HepG2 (cell line): Measurements from ENCODE around the gene TENT4B. TPM values are rescaled to one million over a fixed set of nuclear protein-coding genes. Genes with fewer than 3 reads are reported as not detected.

ENCODE experiments used
- ATAC-seq: fragments of 200-7000 bp; cut with Tn5 transposase; 3 replicates; pipeline ENCODE4 v1.9.1; 2020; ENCODE audit warnings: mild to moderate bottlenecking, moderate library complexity
- BruUV-seq: library from RNA; stranded (reverse); fragments of 400-500 nt; replicated peaks from 2 replicates; lab custom pipeline; 2021; lab: Mats Ljungman, UMichigan
- CTCF ChIA-PET: fragments of 300-600 bp; formaldehyde crosslinking; extraction: SDS; loops from one replicate; lab custom pipeline; 2021; ENCODE audit warnings: low total read pairs, inconsistent platforms, low intra/inter-chr PET ratio; lab: Yijun Ruan, JAX
- POLR2A ChIA-PET: fragments of 350-600 bp; sonication (Branson Sonifier 250); formaldehyde crosslinking; loops from one replicate; lab custom pipeline; 2020; ENCODE audit warnings: antibody characterized with exemption, inconsistent platforms; lab: Yijun Ruan, JAX
- DNase-seq: peaks from one replicate; pipeline ENCODE4 v3.0.0-alpha.2; 2015; ENCODE audit warnings: low spot score
- FAIRE-seq: peaks from 3 replicates; lab custom pipeline; 2011; peaks lifted over from hg19 to GRCh38; lab: Jason Lieb, UNC
- H2AFZ ChIP-seq: one replicate; pipeline ENCODE4 v1.6.1; 2011; ENCODE audit warnings: low read length, inconsistent platforms
- H3K27ac ChIP-seq: fragments of 300-600 bp; 3 replicates; pipeline ENCODE4 v1.8.0; 2011; ENCODE audit warnings: mixed run types, mild to moderate bottlenecking, mixed read lengths, low read length, inconsistent platforms; ENCODE audit not compliant: insufficient read depth; ENCODE audit errors: extremely low read length
- H3K27me3 ChIP-seq, 2 experiments: fragments of 200-600 bp in 1 of 2; 2 replicates in 1 of 2; 3 replicates in 1 of 2; pipeline versions ENCODE4 v1.6.0 to v1.8.0; 2011; ENCODE audit warnings: low read length in 2 of 2, mild to moderate bottlenecking in 2 of 2, moderate library complexity in 2 of 2, inconsistent platforms in 1 of 2; ENCODE audit not compliant: insufficient read depth in 2 of 2, control insufficient read depth in 1 of 2
- H3K36me3 ChIP-seq, 2 experiments: fragments of 200-600 bp in 1 of 2; replicated peaks in 1 of 2; 2 replicates in 1 of 2; 3 replicates in 1 of 2; pipeline versions ENCODE4 v1.5.1 to v1.8.0; 2011; ENCODE audit warnings: low read length in 2 of 2, inconsistent platforms in 1 of 2; ENCODE audit not compliant: insufficient read depth in 2 of 2, control insufficient read depth in 1 of 2
- H3K4me1 ChIP-seq: 2 replicates; pipeline ENCODE4 v1.5.1; 2012; ENCODE audit warnings: low read length, inconsistent platforms; ENCODE audit not compliant: insufficient read depth
- H3K4me2 ChIP-seq: 2 replicates; pipeline ENCODE4 v1.6.0; 2011; ENCODE audit warnings: low read depth, low read length, inconsistent platforms
- H3K4me3 ChIP-seq, 3 experiments: fragments of 200-600 bp in 1 of 3; sonication (generic), shearing (Covaris generic) in 1 of 3; replicated peaks in 1 of 3; 2 replicates each; pipeline ENCODE4 v1.5.1; 2011 to 2016; ENCODE audit warnings: low read length in 3 of 3, inconsistent platforms in 2 of 3, low read depth in 2 of 3, mild to moderate bottlenecking in 2 of 3, control low read depth in 1 of 3, mixed read lengths in 1 of 3; ENCODE audit not compliant: insufficient read depth in 1 of 3
- H3K79me2 ChIP-seq: one replicate; pipeline ENCODE4 v1.6.1; 2011; ENCODE audit warnings: low read length, inconsistent platforms; ENCODE audit not compliant: insufficient read depth
- H3K9ac ChIP-seq: 2 replicates; pipeline ENCODE4 v1.6.0; 2011; ENCODE audit warnings: mild to moderate bottlenecking, low read depth, low read length, inconsistent platforms; ENCODE audit not compliant: insufficient read depth
- H3K9me3 ChIP-seq: 2 replicates; pipeline ENCODE4 v1.5.1; 2012; ENCODE audit warnings: mild to moderate bottlenecking, low read length
- H4K20me1 ChIP-seq: 2 replicates; pipeline ENCODE4 v1.6.0; 2011; ENCODE audit warnings: inconsistent platforms, mild to moderate bottlenecking, low read length, moderate library complexity; ENCODE audit not compliant: insufficient read depth
- BRCA1 ChIP-seq: sonication (generic); formaldehyde crosslinking; IDR thresholded peaks from 2 replicates; pipeline ENCODE4 v1.4.0; 2020; ENCODE audit warnings: missing genetic modification reagents
- HNRNPLL ChIP-seq: fragments of 200-400 bp; formaldehyde crosslinking; IDR thresholded peaks from 2 replicates; pipeline ENCODE4 v1.6.1; 2017; ENCODE audit warnings: mild to moderate bottlenecking, low read depth, low read length; ENCODE audit not compliant: poor library complexity, severe bottlenecking
- MLXIP ChIP-seq: sonication (generic); formaldehyde crosslinking; IDR thresholded peaks from 2 replicates; pipeline ENCODE4 v1.9.0; 2021; ENCODE audit warnings: missing genetic modification reagents, borderline replicate concordance
- NBN ChIP-seq: fragments of 450-650 bp; conservative IDR thresholded peaks from 2 replicates; pipeline ENCODE4 v1.6.1; 2017
- NFYB ChIP-seq: sonication (generic); formaldehyde crosslinking; IDR thresholded peaks from 2 replicates; pipeline ENCODE4 v1.4.0; 2020; ENCODE audit warnings: missing genetic modification reagents
- PRMT3 ChIP-seq: sonication (generic); formaldehyde crosslinking; IDR thresholded peaks from 2 replicates; pipeline ENCODE4 v1.8.1; 2022; ENCODE audit warnings: low read depth, mild to moderate bottlenecking, moderate library complexity, missing genetic modification reagents, borderline replicate concordance
- RBAK ChIP-seq: sonication (generic); formaldehyde crosslinking; IDR thresholded peaks from 2 replicates; pipeline ENCODE4 v1.5.1; 2020; ENCODE audit warnings: mild to moderate bottlenecking, missing genetic modification reagents
- SP140L ChIP-seq: sonication (generic); formaldehyde crosslinking; IDR thresholded peaks from 2 replicates; pipeline ENCODE4 v1.4.0; 2020; ENCODE audit warnings: missing genetic modification reagents, borderline replicate concordance
- ZBTB7A ChIP-seq: sonication (generic); formaldehyde crosslinking; IDR thresholded peaks from 2 replicates; pipeline ENCODE4 v1.8.0; 2022; ENCODE audit warnings: mild to moderate bottlenecking, missing genetic modification reagents
- ZNF446 ChIP-seq: sonication (generic); formaldehyde crosslinking; IDR thresholded peaks from 2 replicates; pipeline ENCODE4 v1.5.0; 2020; ENCODE audit warnings: mild to moderate bottlenecking, missing genetic modification reagents
- ZNF609 ChIP-seq: sonication (generic); formaldehyde crosslinking; IDR thresholded peaks from 2 replicates; pipeline ENCODE4 v1.4.0; 2020; ENCODE audit warnings: mild to moderate bottlenecking, missing genetic modification reagents, borderline replicate concordance
- ZNF737 ChIP-seq: sonication (generic); formaldehyde crosslinking; IDR thresholded peaks from 2 replicates; pipeline ENCODE4 v1.5.0; 2020; ENCODE audit warnings: missing genetic modification reagents, mild to moderate bottlenecking, borderline replicate concordance
- WGBS: methylation state at CpG from one replicate; pipeline ENCODE4 v1.1.6; 2017; ENCODE audit warnings: low lambda C conversion rate; 5-methylcytosine and 5-hydroxymethylcytosine counted together
- in situ Hi-C: cut with HindIII; loops from 2 replicates; pipeline ENCODE4 v1.10.0; 2017; ENCODE audit warnings: low pct_unique_long_range_greater_than_20kb; ENCODE audit not compliant: extremely low pct_ligation_motif_present
- intact Hi-C: fragments of 100-400 bp; cut with micrococcal nuclease; formaldehyde crosslinking; loops from one replicate; pipeline ENCODE4 v1.10.0; 2022; ENCODE audit not compliant: unreplicated experiment
- polyA plus RNA-seq, 8 experiments: library from polyadenylated mRNA; depleted of rRNA in 3 of 8; stranded (reverse) in 7 of 8; unstranded in 1 of 8; fragments of >200 nt; fragmentation: Illumina TruSeq in 4 of 8; extraction: Trizol in 4 of 8; gene quantifications; 2 replicates each; pipeline versions ENCODE4 v1.2.1 to v1.2.3, GENCODE V29; 2011 to 2016; ENCODE audit warnings: low read depth in 4 of 8, missing spikeins in 1 of 8, mixed read lengths in 1 of 8; ENCODE audit not compliant: insufficient read depth in 1 of 8
- total RNA-seq, 5 experiments: library from RNA; depleted of rRNA; stranded (reverse); fragments of >200 nt; fragmentation: Illumina TruSeq; extraction: Trizol; gene quantifications; 2 replicates each; pipeline ENCODE4 v1.2.3, GENCODE V29; 2016; ENCODE audit warnings: low read depth in 1 of 5
- TF ChIP-seq, protein P1 (sequence below): sonication (generic); formaldehyde crosslinking; IDR thresholded peaks from 2 replicates; pipeline ENCODE4 v1.8.0; 2022; ENCODE audit warnings: missing genetic modification reagents, mild to moderate bottlenecking, borderline replicate concordance

Gene TENT4B
- total and polyA plus RNA-seq, 2 of the 13 experiments (the other 11 are each of a cell fraction or from before 2014, with no cell fraction given): 15.0 to 32.8 TPM

GRCh38 chr16:50123417-50123816, 29.7 kb upstream of the TENT4B start (continued):
- TF ChIP-seq, protein P1, sequence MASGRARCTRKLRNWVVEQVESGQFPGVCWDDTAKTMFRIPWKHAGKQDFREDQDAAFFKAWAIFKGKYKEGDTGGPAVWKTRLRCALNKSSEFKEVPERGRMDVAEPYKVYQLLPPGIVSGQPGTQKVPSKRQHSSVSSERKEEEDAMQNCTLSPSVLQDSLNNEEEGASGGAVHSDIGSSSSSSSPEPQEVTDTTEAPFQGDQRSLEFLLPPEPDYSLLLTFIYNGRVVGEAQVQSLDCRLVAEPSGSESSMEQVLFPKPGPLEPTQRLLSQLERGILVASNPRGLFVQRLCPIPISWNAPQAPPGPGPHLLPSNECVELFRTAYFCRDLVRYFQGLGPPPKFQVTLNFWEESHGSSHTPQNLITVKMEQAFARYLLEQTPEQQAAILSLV (CRISPR knock-in tag): no peak

GRCh38 chr16:50124769-50125168, 28.3 kb upstream of the TENT4B start:
- H3K4me1 ChIP-seq: peaks cover 12% of the 10 kb centered on the region
- no peaks in the 10 kb centered on the region for H3K79me2 ChIP-seq
- no TSS peak for BruUV-seq
- no peak for FAIRE-seq
- H3K27ac ChIP-seq: no peak overlapping the region
- no peak for ATAC-seq
- POLR2A ChIA-PET: no interaction called here
- TF ChIP-seq ZBTB7A (CRISPR knock-in tag) (no peak), BRCA1 (CRISPR knock-in tag) (no peak), PRMT3 (CRISPR knock-in tag) (no peak), NFYB (no peak), ZNF609 (CRISPR knock-in tag) (no peak), RBAK (CRISPR knock-in tag) (no peak), HNRNPLL (no peak), MLXIP (CRISPR knock-in tag) (no peak), NBN (no peak), ZNF446 (CRISPR knock-in tag) (no peak), SP140L (no peak), ZNF737 (no peak)
- no peaks in the 10 kb centered on the region for H3K36me3 ChIP-seq
- CTCF ChIA-PET: no interaction called here
- DNase-seq: no peak
- 53% methylated on average over 2 of the region's 2 CpGs for WGBS
- no peak overlapping the region for H3K9ac ChIP-seq
- no peaks in the 10 kb centered on the region for H3K27me3 ChIP-seq
- H4K20me1 ChIP-seq: no peaks in the 10 kb centered on the region
- H2AFZ ChIP-seq: no peak overlapping the region
- H3K4me3 ChIP-seq: no peak overlapping the region
- H3K4me2 ChIP-seq: no peak overlapping the region
- intact Hi-C loops: no loop called here
- H3K9me3 ChIP-seq: no peaks in the 10 kb centered on the region
- in situ Hi-C loops: no loop called here
